Stimulated activated CD8-positive, alpha-beta memory T cell treated with anti-CD3 and anti-CD28 coated beads, Interleukin-2, amount 100 ng/mL, for 48 hours (primary cell): ENCODE measurements around the gene DPCD.
A peak's percentile ranks its signal among the peaks of the same experiment; 100 is the strongest.
"Not testable (repeated sequence)": the region's sequence is repeated elsewhere in the genome, so short reads cannot be mapped to it uniquely, and the experiment has no call there.

Source experiments
- DNase-seq, 2 donors: peaks; one replicate each; pipeline ENCODE4 v3.0.0-alpha.2; 2020; ENCODE audit warnings: low read depth in 2 of 2

The DPCD gene

GRCh38 chr10:101585841-101586240 lies 2.3 kb upstream of the DPCD start:
- no peak for DNase-seq

GRCh38 chr10:101588879-101589278 lies 758 bp downstream of the DPCD start:
- DNase-seq, result no peak

- not testable (repeated sequence) for DNase-seq
Observed at GRCh38 chr10:101593331-101593730, 5.2 kb downstream of the DPCD start.

- no peak for DNase-seq
Observed at GRCh38 chr10:101595591-101596433, 7.7 kb downstream of the DPCD start.

GRCh38 chr10:101597091-101597900 lies 9.2 kb downstream of the DPCD start:
- DNase-seq, result no peak

GRCh38 chr10:101601541-101601940 lies 13.4 kb downstream of the DPCD start:
- no peak for DNase-seq

- peak; percentile 27 to 66 for DNase-seq
Observed at GRCh38 chr10:101602761-101603398, 14.8 kb downstream of the DPCD start.

GRCh38 chr10:101607124-101607523 lies 19.0 kb downstream of the DPCD start:
- no peak for DNase-seq

GRCh38 chr10:101609481-101609880 lies 21.4 kb downstream of the DPCD start:
- DNase-seq, result no peak

GRCh38 chr10:101611096-101611905 lies 23.2 kb downstream of the DPCD start:
- no peak for DNase-seq

- DNase-seq, result no peak
Observed at GRCh38 chr10:101612086-101612485, 24.0 kb downstream of the DPCD start.

GRCh38 chr10:101612872-101613271 lies 24.8 kb downstream of the DPCD start:
- DNase-seq, result no peak

- no peak for DNase-seq
Observed at GRCh38 chr10:101613646-101614045, 25.5 kb downstream of the DPCD start.

GRCh38 chr10:101614663-101615524 lies 26.8 kb downstream of the DPCD start:
- DNase-seq, result no peak

- DNase-seq, result no peak
Observed at GRCh38 chr10:101615525-101616116, 27.5 kb downstream of the DPCD start.

- DNase-seq, result no peak
Observed at GRCh38 chr10:101616415-101617101, 28.4 kb downstream of the DPCD start.

- DNase-seq, result no peak
Observed at GRCh38 chr10:101617102-101617823, 29.1 kb downstream of the DPCD start.

- DNase-seq, result no peak
Observed at GRCh38 chr10:101617824-101618568, 29.9 kb downstream of the DPCD start.
